Left kidney (tissue), 2 donors: ENCODE measurements around the gene CHI3L1. TPM values are rescaled to one million over a fixed set of nuclear protein-coding genes. Genes with fewer than 3 reads are reported as not detected.

ENCODE experiments used
- DNase-seq: peaks from one replicate; pipeline ENCODE4 v3.0.0-alpha.2; 2013
- polyA plus RNA-seq: library from polyadenylated mRNA; unstranded; fragments of 120-200 nt; gene quantifications from one replicate; pipeline ENCODE4 v1.2.1, GENCODE V29; 2013; ENCODE audit not compliant: insufficient read length

CHI3L1 gene
- polyA plus RNA-seq, 1 donor = 7.4 TPM

GRCh38 chr1:203181586-203182386, 4.7 kb downstream of the CHI3L1 start:
- DNase-seq = no peak

DNA sequence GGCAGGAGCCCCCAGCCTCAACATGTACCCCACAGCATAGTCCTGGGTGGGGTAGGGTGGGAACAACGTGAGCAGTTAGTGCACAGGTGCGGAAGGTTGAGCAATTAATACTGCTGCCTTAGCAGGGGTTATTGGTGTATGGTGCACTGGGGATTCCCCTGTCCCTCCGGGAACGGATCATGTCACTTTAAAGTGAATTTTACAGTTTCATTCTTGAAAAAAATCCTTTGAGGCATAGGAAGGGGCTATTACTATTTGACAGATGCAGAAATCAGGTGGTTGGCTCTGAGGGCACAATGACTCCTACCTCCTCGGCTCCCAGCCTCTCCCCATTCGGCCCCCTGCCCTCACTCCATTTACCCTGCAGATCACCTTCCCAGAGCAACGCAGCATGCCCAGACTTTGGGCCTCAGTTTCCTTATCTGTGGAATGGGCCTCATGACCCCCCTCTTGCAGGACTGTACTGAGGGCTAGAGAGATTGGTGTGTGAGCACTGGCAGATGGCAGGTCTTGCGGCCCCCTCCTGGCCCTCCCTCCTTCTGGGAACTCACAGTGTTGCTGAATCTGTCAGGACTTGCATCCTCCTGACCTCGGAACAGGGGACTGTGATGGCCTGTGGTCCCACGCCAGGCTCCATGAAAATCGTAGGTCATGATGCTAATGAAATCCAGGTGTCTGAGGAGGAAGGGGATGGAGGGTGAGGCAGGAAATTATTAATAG, 5.7 kb downstream of the CHI3L1 start:
- DNase-seq = no peak

- no peak for DNase-seq
Observed at GRCh38 chr1:203179667-203180005, 6.9 kb downstream of the CHI3L1 start.

DNA sequence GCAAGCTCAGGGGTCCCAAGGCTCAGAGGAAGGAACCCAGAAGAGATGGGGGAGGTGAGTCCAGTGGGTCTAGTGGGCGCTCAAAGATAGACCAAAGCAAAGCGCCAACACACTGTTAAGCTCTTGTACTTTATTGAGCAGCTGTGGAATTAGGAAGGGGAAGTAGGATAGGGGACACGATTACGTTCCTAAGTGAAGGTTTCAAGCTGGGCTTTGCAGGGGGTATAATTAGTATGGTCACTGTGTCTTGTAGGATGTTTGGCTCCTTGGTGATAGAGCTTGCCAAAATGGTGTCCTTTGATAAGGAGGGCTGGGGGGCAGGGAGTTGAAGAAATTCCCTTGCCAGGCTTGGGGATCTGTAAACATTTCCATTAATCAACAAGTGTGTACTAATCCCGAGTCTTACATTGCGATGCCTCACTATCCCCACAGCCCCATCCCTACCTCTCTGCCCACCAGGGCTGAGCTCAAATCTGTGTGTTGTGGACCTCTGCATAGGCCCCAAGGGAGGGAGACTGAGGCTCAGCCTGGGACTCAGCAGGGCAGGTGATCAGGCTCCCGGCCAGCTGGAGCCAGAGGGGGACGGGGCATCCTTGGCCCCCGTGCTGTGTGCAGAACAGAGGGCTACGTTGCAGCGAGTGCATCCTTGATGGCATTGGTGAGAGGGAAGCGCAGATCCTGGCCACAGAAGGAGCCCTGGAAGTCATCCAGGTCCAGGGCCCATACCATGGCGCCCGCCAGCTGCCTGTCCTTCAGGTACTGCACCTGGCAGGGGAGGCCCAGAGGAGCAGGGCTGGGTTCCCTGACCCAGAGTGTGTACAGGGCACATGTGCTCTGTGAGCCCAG, 7.5 kb downstream of the CHI3L1 start:
- DNase-seq = no peak

GRCh38 chr1:203178083-203178482, 8.4 kb downstream of the CHI3L1 start:
- no peak for DNase-seq

- DNase-seq = no peak
Observed at GRCh38 chr1:203177470-203178039, 8.9 kb downstream of the CHI3L1 start.

GRCh38 chr1:203177036-203177405, 9.5 kb downstream of the CHI3L1 start:
- DNase-seq = no peak

DNA sequence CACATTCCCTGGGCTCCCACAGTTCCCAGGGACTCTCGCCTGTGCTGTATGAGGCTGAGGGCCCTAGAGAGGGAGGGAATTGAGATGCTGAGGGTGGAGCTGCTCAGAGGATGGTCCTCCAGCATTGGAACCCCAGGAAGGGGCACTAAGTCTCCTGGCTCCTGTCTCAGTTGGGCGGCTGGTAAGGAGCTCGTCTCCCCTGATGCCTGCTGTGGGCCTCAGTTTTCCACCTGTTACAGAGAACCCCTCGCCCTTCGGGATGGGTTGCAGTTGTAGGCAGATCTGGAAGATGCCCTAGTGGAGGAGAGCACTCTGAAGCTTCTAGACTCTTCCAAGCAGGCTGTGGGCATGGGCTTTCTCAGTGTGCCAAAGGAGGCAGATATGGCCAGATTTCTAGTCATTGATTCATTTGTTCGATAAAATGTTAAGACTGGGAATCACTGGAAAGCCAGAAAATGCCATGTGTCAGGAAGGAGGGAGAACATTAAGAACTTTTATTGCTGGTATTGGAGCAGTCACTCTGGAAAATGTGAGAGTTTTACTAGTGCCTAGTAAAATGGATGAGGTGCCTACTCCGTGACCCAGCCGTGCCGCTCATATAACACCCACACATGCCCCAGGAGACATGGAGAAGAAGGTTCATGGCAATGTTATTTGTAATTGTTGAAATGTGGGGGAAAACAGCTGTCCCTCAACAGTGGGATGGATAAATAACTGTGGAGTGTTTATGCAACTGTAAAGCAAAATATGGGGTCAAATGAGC, 10.1 kb downstream of the CHI3L1 start:
- no peak for DNase-seq

- no peak for DNase-seq
Observed at GRCh38 chr1:203175827-203176241, 10.7 kb downstream of the CHI3L1 start.

DNA sequence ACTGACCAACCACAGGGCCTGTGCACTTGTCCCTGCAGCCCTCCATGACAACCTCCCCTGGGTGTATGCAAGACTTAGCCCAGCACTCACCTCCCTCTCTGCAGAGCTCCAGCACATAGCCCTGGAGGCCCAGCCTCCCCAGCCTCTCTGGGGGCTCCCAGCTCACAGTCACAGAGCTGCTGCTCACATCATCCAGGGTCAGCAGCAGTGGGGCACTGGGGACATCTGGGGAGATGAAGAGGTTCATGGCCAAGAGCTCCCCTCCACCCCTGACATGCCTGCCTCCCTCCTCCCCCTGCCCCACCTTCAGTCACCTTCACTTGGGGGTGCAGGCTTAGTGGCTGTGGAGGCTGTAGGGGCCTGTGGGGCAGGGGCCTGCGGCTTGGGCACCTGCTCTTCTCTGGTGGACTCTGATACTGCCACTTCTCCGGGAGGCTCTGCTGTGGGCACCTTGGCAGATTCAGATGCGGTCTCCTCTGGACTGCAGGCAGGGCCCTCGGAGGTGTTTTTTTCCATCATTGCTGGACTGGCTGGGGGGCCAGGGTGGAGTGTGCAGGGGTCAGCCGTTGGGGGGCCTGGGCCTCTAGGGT, 11.2 kb downstream of the CHI3L1 start, which contains the start of gene MYBPH:
TSS of gene MYBPH (minus strand) at position 590 of the 590 bp plus-strand sequence. CDS start at position 519, 71 bp downstream.
- no peak for DNase-seq

- no peak for DNase-seq
Observed at GRCh38 chr1:203174324-203174985, 12.0 kb downstream of the CHI3L1 start.

- DNase-seq = no peak
Observed at GRCh38 chr1:203173566-203173965, 12.9 kb downstream of the CHI3L1 start.

DNA sequence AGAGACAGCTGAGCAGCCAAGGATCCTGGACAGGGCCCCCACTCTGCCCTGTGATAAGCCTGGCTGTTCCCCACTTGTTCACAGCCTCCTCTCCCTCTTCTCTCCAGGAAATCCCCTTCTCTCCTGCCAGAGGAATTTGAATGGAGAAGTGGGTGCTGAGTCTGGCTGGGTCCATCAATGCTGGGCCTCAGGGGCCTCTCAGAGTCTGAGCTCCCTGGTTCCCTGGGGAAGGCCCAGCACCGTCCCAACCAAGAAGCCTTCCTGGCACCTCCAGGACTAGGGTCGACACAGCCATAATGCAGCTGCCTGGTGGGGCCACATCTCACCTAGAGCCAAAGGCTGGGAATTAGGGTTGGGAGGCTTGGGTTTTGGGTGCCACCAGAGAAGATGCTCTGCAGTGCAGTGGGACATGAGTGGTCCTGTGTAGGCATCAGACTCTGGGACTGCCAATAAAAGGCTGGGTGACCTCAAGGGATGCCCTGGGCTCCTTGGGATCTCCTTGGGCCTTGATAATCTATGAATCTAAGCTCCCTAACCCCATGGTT, 13.4 kb downstream of the CHI3L1 start:
- DNase-seq = no peak

DNA sequence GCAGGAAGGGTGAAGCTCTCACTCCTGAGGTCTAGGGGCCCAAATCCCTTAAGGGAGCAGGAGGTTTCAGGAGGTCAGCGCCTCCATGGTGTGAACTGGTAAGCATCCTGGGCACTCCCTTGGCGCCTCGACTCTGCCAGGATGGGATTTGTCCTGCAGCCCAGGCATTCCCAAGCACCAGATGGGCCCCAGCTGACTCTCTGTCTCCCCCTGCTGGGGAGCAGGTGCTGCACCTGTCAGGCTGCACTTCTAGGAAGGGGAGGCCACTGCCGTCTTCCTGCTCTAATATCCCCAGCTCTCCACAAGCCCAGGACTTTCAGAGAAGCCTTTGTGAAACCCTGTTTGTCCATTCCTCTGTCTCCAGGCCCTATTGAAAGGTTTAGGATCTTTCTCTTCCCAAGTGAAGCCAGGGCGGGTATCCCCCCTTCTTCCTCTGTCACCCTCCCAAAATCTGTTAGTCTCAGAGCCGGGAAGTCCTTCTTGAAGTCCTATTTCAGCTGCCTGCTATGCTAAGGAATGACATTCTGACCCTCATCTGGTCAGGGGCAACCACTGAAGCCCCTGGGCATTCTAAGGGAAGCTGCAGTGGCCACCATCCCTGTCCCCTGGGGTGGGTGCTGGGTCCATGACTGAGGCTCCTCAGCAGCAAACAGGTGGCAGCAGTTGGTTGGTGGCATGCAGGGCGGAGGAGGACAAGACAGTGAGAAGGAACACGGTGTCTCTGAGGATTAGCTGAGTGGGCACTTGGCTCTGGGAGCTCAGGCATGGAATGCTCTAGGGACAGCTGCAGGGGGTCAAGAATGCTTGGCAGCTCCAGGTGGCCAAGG, 14.1 kb downstream of the CHI3L1 start:
- no peak for DNase-seq

DNA sequence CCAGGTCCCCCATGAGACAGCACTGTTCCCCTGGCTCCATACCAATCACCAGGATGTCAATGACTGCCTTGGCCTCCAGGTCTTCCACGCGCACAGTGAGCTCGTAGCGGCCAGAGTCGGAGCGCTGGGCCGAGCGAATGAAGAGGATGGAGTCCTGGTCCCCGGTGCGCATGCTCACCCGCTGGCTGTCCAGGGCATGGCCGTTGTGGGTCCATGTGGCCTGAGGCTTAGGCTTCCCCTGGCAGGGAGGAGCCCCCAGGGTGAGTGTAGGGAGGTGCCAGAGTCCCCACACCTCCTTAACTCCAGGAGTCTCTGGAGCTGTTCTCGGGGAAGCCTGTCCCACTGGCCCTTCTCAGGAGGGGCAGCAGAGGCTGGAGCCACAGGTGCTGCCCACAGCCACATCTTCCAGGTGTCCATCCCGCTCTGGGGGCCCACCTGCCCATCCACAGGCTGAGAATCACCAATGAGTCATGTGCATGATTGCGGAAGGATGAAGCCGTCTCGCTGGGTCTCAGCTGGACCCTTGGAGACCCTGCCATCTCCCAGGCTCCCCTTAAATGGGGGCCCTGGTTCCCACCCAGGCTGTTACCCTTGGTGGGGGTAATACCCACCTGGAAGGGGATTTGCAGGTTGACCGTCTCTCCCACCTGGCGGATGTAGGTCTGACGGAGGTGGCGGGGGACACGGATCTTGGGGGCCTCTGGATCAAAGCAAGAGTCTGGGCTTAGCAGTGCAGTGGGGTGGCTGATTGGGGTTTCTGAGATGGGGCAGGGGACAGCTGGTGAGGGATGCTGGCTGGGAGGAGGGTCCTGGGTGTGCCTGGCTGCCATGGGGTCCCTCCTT, 14.9 kb downstream of the CHI3L1 start:
- no peak for DNase-seq

DNA sequence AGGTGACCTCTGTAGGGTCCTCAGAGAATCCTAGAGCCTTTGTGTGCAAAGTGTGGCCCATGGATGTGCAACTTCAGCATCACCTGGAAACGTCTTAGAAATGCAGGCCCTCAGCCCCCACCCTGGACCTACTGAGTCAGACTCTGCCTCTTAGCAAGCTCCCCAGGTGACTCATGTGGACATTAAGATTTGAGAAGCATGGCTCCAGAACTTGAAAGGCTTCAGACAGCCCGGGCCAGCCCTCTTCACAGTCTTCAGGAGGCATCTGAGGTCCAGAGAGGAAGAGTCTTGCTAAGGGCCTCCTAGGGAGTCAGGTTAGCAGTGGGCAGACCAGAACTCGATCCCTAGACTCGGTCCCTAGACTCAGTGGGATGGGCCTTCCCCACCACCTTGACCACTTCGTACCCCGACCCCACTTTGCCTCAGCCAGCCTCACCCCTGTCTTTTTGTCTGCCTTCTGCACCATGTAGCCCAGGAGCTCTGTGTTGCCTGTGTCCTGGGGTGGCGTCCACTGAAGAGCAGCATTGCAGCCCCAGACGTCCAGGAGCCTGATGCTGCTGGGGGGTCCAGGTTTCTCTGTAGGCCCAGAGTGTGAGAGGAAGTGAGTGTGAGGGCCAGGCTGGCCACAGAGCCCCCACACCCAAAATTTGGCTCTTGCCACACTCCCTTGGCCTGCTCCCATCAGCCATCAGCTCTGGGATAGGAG, 15.7 kb downstream of the CHI3L1 start:
- DNase-seq = no peak

GRCh38 chr1:203169770-203170520, 16.6 kb downstream of the CHI3L1 start:
- no peak for DNase-seq
